H9 (cell line): ENCODE data around the gene MGLL. TPM values are rescaled to one million over a fixed set of nuclear protein-coding genes. Genes with fewer than 3 reads are reported as not detected.

Source experiments
- DNase-seq: peaks from one replicate; pipeline ENCODE4 v3.0.0-alpha.2; 2017
- H2AFZ ChIP-seq: one replicate; pipeline ENCODE4 v1.6.1; 2013; ENCODE audit warnings: mild to moderate bottlenecking, low read length, control low read depth, moderate library complexity
- H2AK5ac ChIP-seq: 2 replicates; pipeline ENCODE4 v1.6.1; 2013; ENCODE audit warnings: low read length, control low read depth, mixed read lengths; ENCODE audit not compliant: insufficient read length
- H2BK120ac ChIP-seq: one replicate; pipeline ENCODE4 v1.6.1; 2013; ENCODE audit warnings: low read depth, mild to moderate bottlenecking, low read length, control low read depth, inconsistent platforms; ENCODE audit not compliant: poor library complexity, severe bottlenecking
- H2BK12ac ChIP-seq: 2 replicates; pipeline ENCODE4 v1.6.1; 2013; ENCODE audit warnings: low read length, control low read depth, mixed read lengths, low read depth; ENCODE audit not compliant: insufficient read length
- H2BK15ac ChIP-seq: 2 replicates; pipeline ENCODE4 v1.6.1; 2013; ENCODE audit warnings: low read depth, low read length, control low read depth
- H2BK20ac ChIP-seq: one replicate; pipeline ENCODE4 v1.6.1; 2013; ENCODE audit warnings: low read depth, mild to moderate bottlenecking, low read length, control low read depth, inconsistent platforms; ENCODE audit not compliant: poor library complexity, severe bottlenecking
- H2BK5ac ChIP-seq: 2 replicates; pipeline ENCODE4 v1.6.1; 2013; ENCODE audit warnings: low read length, control low read depth, mixed read lengths; ENCODE audit not compliant: insufficient read length
- H3K14ac ChIP-seq: 2 replicates; pipeline ENCODE4 v1.6.1; 2013; ENCODE audit warnings: low read length, control low read depth; ENCODE audit not compliant: insufficient read depth
- H3K18ac ChIP-seq: 2 replicates; pipeline ENCODE4 v1.6.1; 2013; ENCODE audit warnings: low read depth, mild to moderate bottlenecking, mixed read lengths, low read length, control low read depth; ENCODE audit not compliant: insufficient read length
- H3K23ac ChIP-seq: 2 replicates; pipeline ENCODE4 v1.6.1; 2013; ENCODE audit warnings: low read length, control low read depth, mixed read lengths, low read depth; ENCODE audit not compliant: insufficient read length
- H3K23me2 ChIP-seq: 2 replicates; pipeline ENCODE4 v1.6.1; 2013; ENCODE audit warnings: low read depth, mild to moderate bottlenecking, mixed read lengths, low read length, control low read depth; ENCODE audit not compliant: insufficient read length, poor library complexity, severe bottlenecking
- H3K27ac ChIP-seq: 2 replicates; pipeline ENCODE4 v1.5.1; 2013; ENCODE audit warnings: low read length, control low read depth, mixed read lengths, low read depth; ENCODE audit not compliant: insufficient read length
- H3K27me3 ChIP-seq: 2 replicates; pipeline ENCODE4 v1.6.1; 2013; ENCODE audit warnings: low read length, control low read depth, inconsistent platforms; ENCODE audit not compliant: insufficient read depth
- H3K4ac ChIP-seq: 2 replicates; pipeline ENCODE4 v1.6.1; 2013; ENCODE audit warnings: low read depth, mild to moderate bottlenecking, control low read depth, inconsistent platforms, low read length, moderate library complexity
- H3K4me1 ChIP-seq: 2 replicates; pipeline ENCODE4 v1.6.1; 2013; ENCODE audit warnings: low read length, control low read depth, inconsistent platforms; ENCODE audit not compliant: insufficient read depth
- H3K4me2 ChIP-seq: 2 replicates; pipeline ENCODE4 v1.6.1; 2013; ENCODE audit warnings: low read length, control low read depth, mixed read lengths; ENCODE audit not compliant: insufficient read length, insufficient read depth
- H3K56ac ChIP-seq: 2 replicates; pipeline ENCODE4 v1.6.1; 2013; ENCODE audit warnings: low read depth, mild to moderate bottlenecking, mixed read lengths, low read length, control low read depth; ENCODE audit not compliant: insufficient read length
- H3K79me1 ChIP-seq: 2 replicates; pipeline ENCODE4 v1.6.1; 2013; ENCODE audit warnings: low read depth, mild to moderate bottlenecking, moderate library complexity, low read length, control low read depth, inconsistent platforms; ENCODE audit not compliant: insufficient read depth, poor library complexity, severe bottlenecking
- H3K79me2 ChIP-seq: 2 replicates; pipeline ENCODE4 v1.6.1; 2013; ENCODE audit warnings: low read length, control low read depth, inconsistent platforms; ENCODE audit not compliant: insufficient read depth
- H3K9ac ChIP-seq: 2 replicates; pipeline ENCODE4 v1.6.1; 2013; ENCODE audit warnings: low read length, control low read depth, mixed read lengths; ENCODE audit not compliant: insufficient read length; ENCODE audit errors: extremely low read depth
- H3K9me3 ChIP-seq: one replicate; pipeline ENCODE4 v1.6.1; 2013; ENCODE audit warnings: low read depth, low read length, inconsistent platforms; ENCODE audit not compliant: control insufficient read depth
- H3T11ph ChIP-seq: one replicate; pipeline ENCODE4 v1.6.1; 2013; ENCODE audit warnings: mild to moderate bottlenecking, low read length, control low read depth, inconsistent platforms
- H4K20me1 ChIP-seq: one replicate; pipeline ENCODE4 v1.6.1; 2013; ENCODE audit not compliant: control insufficient read depth, insufficient read length, insufficient read depth
- H4K5ac ChIP-seq: 2 replicates; pipeline ENCODE4 v1.6.1; 2013; ENCODE audit warnings: low read depth, mild to moderate bottlenecking, mixed read lengths, low read length, control low read depth; ENCODE audit not compliant: insufficient read length
- H4K8ac ChIP-seq: replicated peaks from 2 replicates; pipeline ENCODE4 v1.6.1; 2013; ENCODE audit warnings: low read length, control low read depth, mixed read lengths, low read depth; ENCODE audit not compliant: insufficient read length
- H4K91ac ChIP-seq: 2 replicates; pipeline ENCODE4 v1.6.1; 2013; ENCODE audit warnings: low read depth, mild to moderate bottlenecking, moderate library complexity, mixed read lengths, low read length, control low read depth; ENCODE audit not compliant: insufficient read length
- H3K27ac Mint-ChIP-seq, 3 experiments: 2 replicates in 2 of 3; 3 replicates in 1 of 3; pipeline ENCODE4 v1.8.0; 2020 to 2021; ENCODE audit warnings: mixed read lengths in 3 of 3, mild to moderate bottlenecking in 1 of 3, moderate library complexity in 1 of 3
- H3K27me3 Mint-ChIP-seq: 2 replicates; pipeline ENCODE4 v1.8.0; 2021; ENCODE audit warnings: low read depth, mild to moderate bottlenecking, moderate library complexity, mixed read lengths
- H3K36me3 Mint-ChIP-seq, 3 experiments: 2 replicates in 2 of 3; 3 replicates in 1 of 3; pipeline ENCODE4 v1.8.0; 2020 to 2021; ENCODE audit warnings: low read depth in 3 of 3, mixed read lengths in 3 of 3; ENCODE audit not compliant: insufficient read depth in 1 of 3
- H3K4me1 Mint-ChIP-seq, 2 experiments: 2 replicates each; pipeline ENCODE4 v1.8.0; 2020; ENCODE audit warnings: mixed read lengths in 2 of 2
- H3K4me3 Mint-ChIP-seq, 2 experiments: 2 replicates in 1 of 2; 3 replicates in 1 of 2; pipeline ENCODE4 v1.8.0; 2020 to 2021; ENCODE audit warnings: mild to moderate bottlenecking in 2 of 2, mixed read lengths in 2 of 2, moderate library complexity in 1 of 2
- H3K9me3 Mint-ChIP-seq, 2 experiments: 2 replicates in 1 of 2; 3 replicates in 1 of 2; pipeline ENCODE4 v1.8.0; 2020; ENCODE audit warnings: mild to moderate bottlenecking in 2 of 2, mixed read lengths in 2 of 2, moderate library complexity in 1 of 2
- WGBS: extraction: QIAGEN DNeasy Blood & Tissue Kit; methylation state at CpG from one replicate; pipeline ENCODE4 v1.1.7; 2013; ENCODE audit warnings: missing lambda C conversion rate, low lambda C conversion rate, mixed read lengths; ENCODE audit not compliant: insufficient read length; ENCODE audit errors: extremely low coverage; 5-methylcytosine and 5-hydroxymethylcytosine counted together
- total RNA-seq: library from RNA; stranded (reverse); gene quantifications from 2 replicates; pipeline ENCODE4 v1.2.1, GENCODE V29; 2021
- TF ChIP-seq, protein P1 (sequence below): fragments of 200-600 bp; sonication (generic); conservative IDR thresholded peaks from 3 replicates; pipeline ENCODE4 v1.8.0; 2021; ENCODE audit warnings: antibody characterized with exemption, mild to moderate bottlenecking

The MGLL gene
- total RNA-seq, 1 experiment from 2014 or later, result 0.11 TPM

DNA sequence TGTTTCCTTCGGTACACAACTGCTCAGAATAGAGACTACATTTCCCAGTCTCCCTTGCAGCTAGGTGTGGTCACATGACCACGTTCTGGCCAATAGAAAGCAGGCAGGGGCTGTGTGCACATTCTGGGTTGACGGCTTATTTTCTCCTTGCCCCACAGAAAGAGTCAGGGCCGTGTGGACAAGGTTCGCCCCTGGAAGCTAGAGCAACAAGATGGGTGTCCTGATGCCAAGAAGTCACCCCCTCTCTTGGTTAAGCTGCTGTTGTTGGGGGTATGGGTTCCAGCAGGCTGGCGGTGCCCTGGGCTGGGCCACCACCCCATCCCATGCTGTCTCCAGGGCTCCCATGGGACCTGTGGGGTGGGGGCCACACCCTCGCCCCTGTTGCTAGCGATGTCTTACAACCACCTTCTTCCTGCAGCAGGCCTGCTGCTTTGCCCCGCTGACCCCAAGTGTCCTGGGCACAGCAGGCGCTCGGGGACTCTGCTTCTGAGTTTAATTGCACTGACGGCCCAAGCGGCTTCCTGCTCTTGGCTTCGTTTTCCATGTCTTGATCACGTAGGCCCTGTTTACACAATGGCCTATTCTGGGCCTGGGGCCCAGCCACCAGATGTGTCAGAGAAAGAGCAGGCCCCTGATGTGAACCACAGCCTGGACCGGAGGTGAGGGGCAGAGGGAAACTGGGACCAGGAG, 124.6 kb downstream of the MGLL start:
- Histone ChIP-seq H2AFZ (peak overlapping the region; percentile 50), H2BK5ac (no peak overlapping the region), H2BK120ac (no peak overlapping the region), H3K18ac (no peak overlapping the region), H4K20me1 (no peaks in the 10 kb centered on the region), H3K27ac (no peak overlapping the region), H3K4me2 (no peak overlapping the region), H2BK12ac (no peak overlapping the region), H4K8ac (no peak overlapping the region), H3K9me3 (no peaks in the 10 kb centered on the region), H3K23me2 (no peaks in the 10 kb centered on the region), H2BK15ac (no peak overlapping the region), H3K4me1 (no peaks in the 10 kb centered on the region), H2AK5ac (no peak overlapping the region), H3K14ac (no peak overlapping the region), H2BK20ac (no peak overlapping the region), H3K23ac (no peak overlapping the region), H3K56ac (no peak overlapping the region), H4K5ac (no peak overlapping the region), H3K27me3 (no peaks in the 10 kb centered on the region), H3K79me1 (no peaks in the 10 kb centered on the region), H3K79me2 (no peaks in the 10 kb centered on the region), H3K9ac (no peak overlapping the region), H3T11ph (no peak overlapping the region), H3K4ac (no peak overlapping the region), H4K91ac (no peak overlapping the region)
- Mint-ChIP-seq H3K27me3 (no peaks in the 10 kb centered on the region), H3K36me3 (no peaks in the 10 kb centered on the region), H3K27ac (no peak overlapping the region), H3K4me3 (0 out of 5 replicates have a peak overlapping the region, but pooled peaks of 1 of the 2 experiments have one; percentile 12), H3K4me1 (peaks cover 7 to 24% of the 10 kb centered on the region in 2 experiments), H3K9me3 (no peaks in the 10 kb centered on the region)
- no CpG with 5 or more reads among the region's 16 CpGs for WGBS
- TF ChIP-seq, protein P1, sequence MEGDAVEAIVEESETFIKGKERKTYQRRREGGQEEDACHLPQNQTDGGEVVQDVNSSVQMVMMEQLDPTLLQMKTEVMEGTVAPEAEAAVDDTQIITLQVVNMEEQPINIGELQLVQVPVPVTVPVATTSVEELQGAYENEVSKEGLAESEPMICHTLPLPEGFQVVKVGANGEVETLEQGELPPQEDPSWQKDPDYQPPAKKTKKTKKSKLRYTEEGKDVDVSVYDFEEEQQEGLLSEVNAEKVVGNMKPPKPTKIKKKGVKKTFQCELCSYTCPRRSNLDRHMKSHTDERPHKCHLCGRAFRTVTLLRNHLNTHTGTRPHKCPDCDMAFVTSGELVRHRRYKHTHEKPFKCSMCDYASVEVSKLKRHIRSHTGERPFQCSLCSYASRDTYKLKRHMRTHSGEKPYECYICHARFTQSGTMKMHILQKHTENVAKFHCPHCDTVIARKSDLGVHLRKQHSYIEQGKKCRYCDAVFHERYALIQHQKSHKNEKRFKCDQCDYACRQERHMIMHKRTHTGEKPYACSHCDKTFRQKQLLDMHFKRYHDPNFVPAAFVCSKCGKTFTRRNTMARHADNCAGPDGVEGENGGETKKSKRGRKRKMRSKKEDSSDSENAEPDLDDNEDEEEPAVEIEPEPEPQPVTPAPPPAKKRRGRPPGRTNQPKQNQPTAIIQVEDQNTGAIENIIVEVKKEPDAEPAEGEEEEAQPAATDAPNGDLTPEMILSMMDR, result no peak
- peak; percentile 84 for DNase-seq
